NT2/D1 (cell line): ENCODE measurements around the gene MUC4.

Experiments used
- YY1 ChIP-seq: IDR thresholded peaks from 2 replicates; pipeline ENCODE4 v1.6.1; 2011; ENCODE audit not compliant: insufficient read length, insufficient read depth
- ZNF274 ChIP-seq: IDR thresholded peaks from 2 replicates; pipeline ENCODE4 v1.6.1; 2011; ENCODE audit warnings: mild to moderate bottlenecking, low read depth, low read length

DNA sequence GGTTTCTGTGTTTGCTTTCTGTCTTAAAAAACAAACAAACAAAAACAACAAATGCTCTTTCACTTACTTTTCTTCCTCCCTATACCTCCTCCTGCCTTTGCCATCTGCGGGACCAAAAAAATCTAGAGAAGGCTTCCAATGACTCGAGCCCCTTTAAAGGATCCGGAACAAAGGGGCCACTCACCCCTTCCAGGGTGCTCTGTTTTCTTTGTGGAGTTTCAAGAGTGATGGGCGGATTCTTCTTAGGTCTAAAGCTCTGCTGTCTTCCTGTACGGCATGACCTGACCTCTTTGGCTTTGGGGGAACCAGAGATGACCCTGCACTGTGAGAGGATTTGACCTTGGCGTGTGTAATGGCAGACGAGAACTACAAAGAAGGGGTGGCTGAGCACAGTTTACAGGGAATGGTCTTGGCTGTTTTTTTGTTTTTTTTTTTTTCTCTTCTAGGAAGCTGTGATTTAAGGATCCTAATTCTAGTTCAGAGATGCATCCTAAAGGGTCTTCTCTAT is 93.2 kb downstream of the MUC4 start:
- no peak for TF ChIP-seq ZNF274
- no peak for TF ChIP-seq YY1
